ENCODE measurements around the gene DNAH6. TPM values are rescaled to one million over a fixed set of nuclear protein-coding genes. Genes with fewer than 3 reads are reported as not detected.

DNAH6 gene
- total RNA-seq, 1 experiment from 2014 or later = 1.6 TPM

- no peak overlapping the region for H3K9ac ChIP-seq (ENCODE audit: low read length)
- TF ChIP-seq FOSL1 (IDR thresholded peaks at IDR 0.05; ENCODE audit: low read depth) = no peak
- no peak for TF ChIP-seq REST (IDR thresholded peaks at IDR 0.05; ENCODE audit: low read depth)
- TF ChIP-seq ZFX (IDR thresholded peaks at IDR 0.05) = no peak
- no peak for TF ChIP-seq CTCF (IDR thresholded peaks at IDR 0.05 in 2 of 3, conservative IDR thresholded peaks at IDR 0.05 in 1 of 3; ENCODE audit: borderline replicate concordance in 1 of 3, insufficient read depth in 1 of 3, low read depth in 2 of 3, low read length in 2 of 3)
- TF ChIP-seq SIN3A (IDR thresholded peaks at IDR 0.05; ENCODE audit: low read depth) = no peak
- TF ChIP-seq POLR2AphosphoS5 (IDR thresholded peaks at IDR 0.05; ENCODE audit: low read depth, low read length) = no peak
- no peak for TF ChIP-seq EZH2 (IDR thresholded peaks at IDR 0.05)
- no peak for TF ChIP-seq ATF3 (IDR thresholded peaks at IDR 0.05)
- TF ChIP-seq ZBTB33 (IDR thresholded peaks at IDR 0.05; ENCODE audit: extremely low read depth, insufficient replicate concordance, low read length) = no peak
- no peak for TF ChIP-seq CBX3 (IDR thresholded peaks at IDR 0.05; ENCODE audit: low read depth)
- no peak for TF ChIP-seq SP1 (IDR thresholded peaks at IDR 0.05; ENCODE audit: low read depth)
- TF ChIP-seq POLR2A (IDR thresholded peaks at IDR 0.05; ENCODE audit: borderline replicate concordance, extremely low read depth, insufficient read depth, insufficient read length) = no peak
- no peak for TF ChIP-seq EGR1 (IDR thresholded peaks at IDR 0.05; ENCODE audit: low read depth)
- no peak for TF ChIP-seq EZH2phosphoT487 (IDR thresholded peaks at IDR 0.05; ENCODE audit: borderline replicate concordance)
- no peak for TF ChIP-seq YY1 (IDR thresholded peaks at IDR 0.05; ENCODE audit: extremely low read depth, insufficient replicate concordance, low read depth, low read length)
- TF ChIP-seq ELF1 (IDR thresholded peaks at IDR 0.05; ENCODE audit: borderline replicate concordance, low read depth) = no peak
- ChIA-PET POLR2A (no interaction called here), CTCF (no interaction called here), RAD21 (ENCODE audit: low non-redundant PET in 1 of 2, low total read pairs in 2 of 2, uncharacterized antibody in 2 of 2, unreplicated experiment in 2 of 2) (no interaction called here)
- H3K9me3 ChIP-seq (ENCODE audit: control insufficient read depth in 1 of 2, insufficient read depth in 1 of 2, low read depth in 1 of 2, low read length in 2 of 2) = no peaks in the 10 kb centered on the region
- BruUV-seq (replicated peaks) = no TSS peak
- intact Hi-C loops (cut with micrococcal nuclease) = no loop called here
- H3K27ac ChIP-seq (ENCODE audit: low read depth, low read length) = no peak overlapping the region
- ATAC-seq = no peak
- no peaks in the 10 kb centered on the region for H3K4me1 ChIP-seq (ENCODE audit: control insufficient read depth in 1 of 2, insufficient read depth in 2 of 2, low read length in 2 of 2)
- DNase-seq (ENCODE audit: low read depth, low spot score) = no peak
- no peaks in the 10 kb centered on the region for H3K9me2 ChIP-seq (ENCODE audit: insufficient read depth)
- no peak overlapping the region for H2AFZ ChIP-seq (ENCODE audit: low read depth, low read length, poor library complexity, severe bottlenecking)
- H3K4me3 ChIP-seq (replicated peaks in 1 of 2; ENCODE audit: low read depth in 1 of 2, low read length in 2 of 2) = no peak overlapping the region
- no peaks in the 10 kb centered on the region for H3K79me2 ChIP-seq (ENCODE audit: insufficient read depth, low read length)
- H4K20me1 ChIP-seq (ENCODE audit: insufficient read depth) = no peaks in the 10 kb centered on the region
- no peaks in the 10 kb centered on the region for H3K27me3 ChIP-seq (ENCODE audit: insufficient read depth, low read length)
- no peak overlapping the region for H3K4me2 ChIP-seq (ENCODE audit: low read length)
- H3K36me3 ChIP-seq (ENCODE audit: control insufficient read depth in 1 of 2, insufficient read depth in 2 of 2, low read length in 2 of 2) = no peaks in the 10 kb centered on the region
Measured at GRCh38 chr2:84674586-84674985, 158.3 kb downstream of the DNAH6 start.
